SK-N-SH (cell line): Measurements from ENCODE around the gene ARRDC2. TPM values are rescaled to one million over a fixed set of nuclear protein-coding genes. Genes with fewer than 3 reads are reported as not detected.

Source experiments
- CTCF ChIA-PET: fragments of 300-600, 350-600 bp; formaldehyde crosslinking; extraction: SDS; loops from one replicate; lab custom pipeline; 2021; lab: Yijun Ruan, JAX
- POLR2A ChIA-PET: fragments of 350-600 bp; sonication (Branson Sonifier 250); formaldehyde crosslinking; extraction: SDS; loops from one replicate; lab custom pipeline; 2020; ENCODE audit warnings: antibody characterized with exemption, inconsistent platforms; lab: Yijun Ruan, JAX
- DNase-seq: peaks from one replicate; pipeline ENCODE4 v3.0.0; 2012
- H2AFZ ChIP-seq: fragments of 200-600 bp; sonication (generic); 2 replicates; pipeline ENCODE4 v1.8.1; 2016; ENCODE audit warnings: antibody characterized with exemption, mild to moderate bottlenecking, low read depth
- H3F3A ChIP-seq: fragments of 200-600 bp; sonication (generic); replicated peaks from 2 replicates; pipeline ENCODE3; 2016; ENCODE audit warnings: antibody characterized with exemption, mild to moderate bottlenecking; ENCODE audit not compliant: insufficient read depth
- H3K27ac ChIP-seq, 2 experiments: fragments of 200-500 bp in 1 of 2; fragments of 200-600 bp in 1 of 2; sonication (Bioruptor generic) in 1 of 2; sonication (generic), shearing (Covaris generic) in 1 of 2; 2 replicates each; pipeline versions ENCODE4 v1.5.1 to v1.6.1; 2014 to 2016; ENCODE audit warnings: low read depth in 2 of 2, inconsistent platforms in 1 of 2, low read length in 1 of 2, mild to moderate bottlenecking in 1 of 2, mixed read lengths in 1 of 2
- H3K27me3 ChIP-seq: fragments of 200-600 bp; sonication (generic), shearing (Covaris generic); 2 replicates; pipeline ENCODE4 v1.6.1; 2016; ENCODE audit warnings: mixed run types; ENCODE audit not compliant: insufficient read depth
- H3K36me3 ChIP-seq, 2 experiments: fragments of 200-500 bp in 1 of 2; fragments of 200-600 bp in 1 of 2; sonication (Bioruptor generic) in 1 of 2; sonication (generic) in 1 of 2; replicated peaks in 1 of 2; 2 replicates each; pipeline versions ENCODE3 to v1.5.1; 2014 to 2016; ENCODE audit warnings: low read length in 1 of 2, mild to moderate bottlenecking in 1 of 2; ENCODE audit not compliant: insufficient read depth in 2 of 2, control insufficient read depth in 1 of 2
- H3K4me1 ChIP-seq, 2 experiments: fragments of 200-500 bp in 1 of 2; fragments of 200-600 bp in 1 of 2; sonication (Bioruptor generic) in 1 of 2; sonication (generic), shearing (Covaris generic) in 1 of 2; 2 replicates each; pipeline versions ENCODE4 v1.5.1 to v1.6.1; 2014 to 2016; ENCODE audit warnings: low read depth in 1 of 2, low read length in 1 of 2, mixed run types in 1 of 2; ENCODE audit not compliant: insufficient read depth in 2 of 2, control insufficient read depth in 1 of 2
- H3K4me2 ChIP-seq: fragments of 200-600 bp; sonication (generic), shearing (Covaris generic); 2 replicates; pipeline ENCODE4 v1.6.1; 2017; ENCODE audit warnings: mixed run types
- H3K4me3 ChIP-seq, 2 experiments: fragments of 200-500 bp in 1 of 2; fragments of 200-600 bp in 1 of 2; sonication (Bioruptor generic) in 1 of 2; sonication (generic), shearing (Covaris generic) in 1 of 2; 2 replicates each; pipeline versions ENCODE4 v1.5.1 to v1.8.1; 2014 to 2016; ENCODE audit warnings: low read depth in 2 of 2, inconsistent platforms in 1 of 2, low read length in 1 of 2, mild to moderate bottlenecking in 1 of 2, mixed read lengths in 1 of 2, moderate library complexity in 1 of 2
- H3K79me2 ChIP-seq: fragments of 200-600 bp; sonication (generic); 2 replicates; pipeline ENCODE4 v1.8.1; 2017; ENCODE audit warnings: mild to moderate bottlenecking; ENCODE audit not compliant: insufficient read depth
- H3K9ac ChIP-seq: fragments of 200-600 bp; sonication (generic); 2 replicates; pipeline ENCODE4 v1.6.1; 2017; ENCODE audit warnings: mixed run types
- H3K9me2 ChIP-seq: fragments of 200-600 bp; sonication (generic); 2 replicates; pipeline ENCODE4 v1.6.1; 2017; ENCODE audit warnings: mixed run types
- H3K9me3 ChIP-seq: fragments of 200-600 bp; sonication (generic); 2 replicates; pipeline ENCODE4 v1.6.1; 2017; ENCODE audit warnings: mixed run types, mild to moderate bottlenecking, moderate library complexity
- H4K20me1 ChIP-seq: fragments of 200-600 bp; sonication (generic); 2 replicates; pipeline ENCODE4 v1.6.1; 2017; ENCODE audit warnings: mild to moderate bottlenecking, mixed run types; ENCODE audit not compliant: insufficient read depth
- ELF1 ChIP-seq: IDR thresholded peaks from 2 replicates; pipeline ENCODE4 v1.4.0; 2012
- EZH2phosphoT487 ChIP-seq: fragments of 200-600 bp; sonication (generic); IDR thresholded peaks from 2 replicates; pipeline ENCODE4 v1.6.1; 2017; ENCODE audit warnings: low read depth, mixed run types, mild to moderate bottlenecking, antibody characterized with exemption, moderate library complexity, borderline replicate concordance
- FOXJ3 ChIP-seq: sonication (generic); formaldehyde crosslinking; IDR thresholded peaks from 2 replicates; pipeline ENCODE4 v1.5.1; 2020; ENCODE audit warnings: mild to moderate bottlenecking, missing genetic modification reagents
- FOXM1 ChIP-seq: IDR thresholded peaks from 2 replicates; pipeline ENCODE4 v1.4.0; 2012; ENCODE audit warnings: low read depth, mild to moderate bottlenecking
- GATA2 ChIP-seq: sonication (generic); formaldehyde crosslinking; IDR thresholded peaks from 2 replicates; pipeline ENCODE4 v1.5.0; 2020; ENCODE audit warnings: mild to moderate bottlenecking, missing genetic modification reagents
- JUND ChIP-seq: IDR thresholded peaks from 2 replicates; pipeline ENCODE4 v1.4.0; 2012
- MEF2A ChIP-seq: IDR thresholded peaks from 2 replicates; pipeline ENCODE4 v1.4.0; 2012; ENCODE audit warnings: low read depth, borderline replicate concordance
- NFIC ChIP-seq: IDR thresholded peaks from 2 replicates; pipeline ENCODE4 v1.4.0; 2012; ENCODE audit warnings: borderline replicate concordance
- RXRA ChIP-seq: IDR thresholded peaks from 2 replicates; pipeline ENCODE4 v1.4.0; 2012; ENCODE audit warnings: low read depth, mild to moderate bottlenecking, borderline replicate concordance
- TCF12 ChIP-seq: IDR thresholded peaks from 2 replicates; pipeline ENCODE4 v1.4.0; 2012
- YY1 ChIP-seq: IDR thresholded peaks from 2 replicates; pipeline ENCODE4 v1.4.0; 2012; ENCODE audit warnings: low read depth, mild to moderate bottlenecking
- WGBS: methylation state at CpG from one replicate; pipeline ENCODE4 v1.1.6; 2017; ENCODE audit warnings: low lambda C conversion rate; 5-methylcytosine and 5-hydroxymethylcytosine counted together
- polyA plus RNA-seq, 3 experiments: library from polyadenylated mRNA; depleted of rRNA; stranded (reverse); fragments of >200 nt; gene quantifications; 2 replicates each; pipeline ENCODE4 v1.2.3, GENCODE V29; 2012
- TF ChIP-seq, protein P1 (sequence below): IDR thresholded peaks from 2 replicates; pipeline ENCODE4 v1.6.1; 2012; ENCODE audit warnings: mild to moderate bottlenecking, low read depth, low read length, moderate library complexity
- TF ChIP-seq, protein P2 (sequence below): fragments of 200-600 bp; sonication (generic); IDR thresholded peaks from 2 replicates; pipeline ENCODE4 v1.6.1; 2017; ENCODE audit warnings: antibody characterized with exemption, mild to moderate bottlenecking, moderate library complexity
- TF ChIP-seq, protein P3 (sequence below): fragments of 150-350 bp; IDR thresholded peaks from 2 replicates; pipeline ENCODE4 v1.6.1; 2016; ENCODE audit warnings: mild to moderate bottlenecking, low read depth, low read length

The ARRDC2 gene
- polyA plus RNA-seq, 1 of the 3 experiments (the other 2 are of a cell fraction): 5.5 TPM

- DNase-seq: no peak
- TF ChIP-seq, protein P1, sequence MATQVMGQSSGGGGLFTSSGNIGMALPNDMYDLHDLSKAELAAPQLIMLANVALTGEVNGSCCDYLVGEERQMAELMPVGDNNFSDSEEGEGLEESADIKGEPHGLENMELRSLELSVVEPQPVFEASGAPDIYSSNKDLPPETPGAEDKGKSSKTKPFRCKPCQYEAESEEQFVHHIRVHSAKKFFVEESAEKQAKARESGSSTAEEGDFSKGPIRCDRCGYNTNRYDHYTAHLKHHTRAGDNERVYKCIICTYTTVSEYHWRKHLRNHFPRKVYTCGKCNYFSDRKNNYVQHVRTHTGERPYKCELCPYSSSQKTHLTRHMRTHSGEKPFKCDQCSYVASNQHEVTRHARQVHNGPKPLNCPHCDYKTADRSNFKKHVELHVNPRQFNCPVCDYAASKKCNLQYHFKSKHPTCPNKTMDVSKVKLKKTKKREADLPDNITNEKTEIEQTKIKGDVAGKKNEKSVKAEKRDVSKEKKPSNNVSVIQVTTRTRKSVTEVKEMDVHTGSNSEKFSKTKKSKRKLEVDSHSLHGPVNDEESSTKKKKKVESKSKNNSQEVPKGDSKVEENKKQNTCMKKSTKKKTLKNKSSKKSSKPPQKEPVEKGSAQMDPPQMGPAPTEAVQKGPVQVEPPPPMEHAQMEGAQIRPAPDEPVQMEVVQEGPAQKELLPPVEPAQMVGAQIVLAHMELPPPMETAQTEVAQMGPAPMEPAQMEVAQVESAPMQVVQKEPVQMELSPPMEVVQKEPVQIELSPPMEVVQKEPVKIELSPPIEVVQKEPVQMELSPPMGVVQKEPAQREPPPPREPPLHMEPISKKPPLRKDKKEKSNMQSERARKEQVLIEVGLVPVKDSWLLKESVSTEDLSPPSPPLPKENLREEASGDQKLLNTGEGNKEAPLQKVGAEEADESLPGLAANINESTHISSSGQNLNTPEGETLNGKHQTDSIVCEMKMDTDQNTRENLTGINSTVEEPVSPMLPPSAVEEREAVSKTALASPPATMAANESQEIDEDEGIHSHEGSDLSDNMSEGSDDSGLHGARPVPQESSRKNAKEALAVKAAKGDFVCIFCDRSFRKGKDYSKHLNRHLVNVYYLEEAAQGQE: no peak
- TF ChIP-seq FOXM1 (no peak), FOXJ3 (CRISPR knock-in tag) (no peak), JUND (no peak), MEF2A (no peak), TCF12 (no peak), YY1 (no peak), ELF1 (no peak), RXRA (no peak), EZH2phosphoT487 (no peak), NFIC (no peak), GATA2 (CRISPR knock-in tag) (no peak)
- TF ChIP-seq, protein P2, sequence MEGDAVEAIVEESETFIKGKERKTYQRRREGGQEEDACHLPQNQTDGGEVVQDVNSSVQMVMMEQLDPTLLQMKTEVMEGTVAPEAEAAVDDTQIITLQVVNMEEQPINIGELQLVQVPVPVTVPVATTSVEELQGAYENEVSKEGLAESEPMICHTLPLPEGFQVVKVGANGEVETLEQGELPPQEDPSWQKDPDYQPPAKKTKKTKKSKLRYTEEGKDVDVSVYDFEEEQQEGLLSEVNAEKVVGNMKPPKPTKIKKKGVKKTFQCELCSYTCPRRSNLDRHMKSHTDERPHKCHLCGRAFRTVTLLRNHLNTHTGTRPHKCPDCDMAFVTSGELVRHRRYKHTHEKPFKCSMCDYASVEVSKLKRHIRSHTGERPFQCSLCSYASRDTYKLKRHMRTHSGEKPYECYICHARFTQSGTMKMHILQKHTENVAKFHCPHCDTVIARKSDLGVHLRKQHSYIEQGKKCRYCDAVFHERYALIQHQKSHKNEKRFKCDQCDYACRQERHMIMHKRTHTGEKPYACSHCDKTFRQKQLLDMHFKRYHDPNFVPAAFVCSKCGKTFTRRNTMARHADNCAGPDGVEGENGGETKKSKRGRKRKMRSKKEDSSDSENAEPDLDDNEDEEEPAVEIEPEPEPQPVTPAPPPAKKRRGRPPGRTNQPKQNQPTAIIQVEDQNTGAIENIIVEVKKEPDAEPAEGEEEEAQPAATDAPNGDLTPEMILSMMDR: no peak
- TF ChIP-seq, protein P3, sequence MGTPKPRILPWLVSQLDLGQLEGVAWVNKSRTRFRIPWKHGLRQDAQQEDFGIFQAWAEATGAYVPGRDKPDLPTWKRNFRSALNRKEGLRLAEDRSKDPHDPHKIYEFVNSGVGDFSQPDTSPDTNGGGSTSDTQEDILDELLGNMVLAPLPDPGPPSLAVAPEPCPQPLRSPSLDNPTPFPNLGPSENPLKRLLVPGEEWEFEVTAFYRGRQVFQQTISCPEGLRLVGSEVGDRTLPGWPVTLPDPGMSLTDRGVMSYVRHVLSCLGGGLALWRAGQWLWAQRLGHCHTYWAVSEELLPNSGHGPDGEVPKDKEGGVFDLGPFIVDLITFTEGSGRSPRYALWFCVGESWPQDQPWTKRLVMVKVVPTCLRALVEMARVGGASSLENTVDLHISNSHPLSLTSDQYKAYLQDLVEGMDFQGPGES: no peak
- H3K79me2 ChIP-seq: no peaks in the 10 kb centered on the region
- no peak overlapping the region for H3K4me2 ChIP-seq
- no peak overlapping the region for H2AFZ ChIP-seq
- no peak overlapping the region for H3K27ac ChIP-seq
- no peaks in the 10 kb centered on the region for H4K20me1 ChIP-seq
- H3K4me3 ChIP-seq: no peak overlapping the region
- H3K9me2 ChIP-seq: no peaks in the 10 kb centered on the region
- CTCF ChIA-PET: interaction anchor here (0.6 to 3.3 kb wide), 2 partner anchors 9 to 23 kb away, joined by 4 to 12 read pairs; no protein-coding TSS in a partner anchor
- H3K9ac ChIP-seq: no peak overlapping the region
- WGBS: no CpG with 5 or more reads among the region's 23 CpGs
- peaks cover 3% of the 10 kb centered on the region for H3F3A ChIP-seq
- H3K36me3 ChIP-seq: no peaks in the 10 kb centered on the region
- no peaks in the 10 kb centered on the region for H3K9me3 ChIP-seq
- no peaks in the 10 kb centered on the region for H3K4me1 ChIP-seq
- H3K27me3 ChIP-seq: no peaks in the 10 kb centered on the region
- POLR2A ChIA-PET: no interaction called here
Measured at GRCh38 chr19:17973759-17974158, 34.2 kb upstream of the ARRDC2 start.
